H9 (cell line): ENCODE measurements around the gene MOG. TPM values are rescaled to one million over a fixed set of nuclear protein-coding genes. Genes with fewer than 3 reads are reported as not detected.

ENCODE experiments used
- DNase-seq: peaks from one replicate; pipeline ENCODE4 v3.0.0-alpha.2; 2017
- H2AFZ ChIP-seq: one replicate; pipeline ENCODE4 v1.6.1; 2013; ENCODE audit warnings: mild to moderate bottlenecking, low read length, control low read depth, moderate library complexity
- H2AK5ac ChIP-seq: 2 replicates; pipeline ENCODE4 v1.6.1; 2013; ENCODE audit warnings: low read length, control low read depth, mixed read lengths; ENCODE audit not compliant: insufficient read length
- H2BK120ac ChIP-seq: one replicate; pipeline ENCODE4 v1.6.1; 2013; ENCODE audit warnings: low read depth, mild to moderate bottlenecking, low read length, control low read depth, inconsistent platforms; ENCODE audit not compliant: poor library complexity, severe bottlenecking
- H2BK12ac ChIP-seq: 2 replicates; pipeline ENCODE4 v1.6.1; 2013; ENCODE audit warnings: low read length, control low read depth, mixed read lengths, low read depth; ENCODE audit not compliant: insufficient read length
- H2BK15ac ChIP-seq: 2 replicates; pipeline ENCODE4 v1.6.1; 2013; ENCODE audit warnings: low read depth, low read length, control low read depth
- H2BK20ac ChIP-seq: one replicate; pipeline ENCODE4 v1.6.1; 2013; ENCODE audit warnings: low read depth, mild to moderate bottlenecking, low read length, control low read depth, inconsistent platforms; ENCODE audit not compliant: poor library complexity, severe bottlenecking
- H2BK5ac ChIP-seq: 2 replicates; pipeline ENCODE4 v1.6.1; 2013; ENCODE audit warnings: low read length, control low read depth, mixed read lengths; ENCODE audit not compliant: insufficient read length
- H3K14ac ChIP-seq: 2 replicates; pipeline ENCODE4 v1.6.1; 2013; ENCODE audit warnings: low read length, control low read depth; ENCODE audit not compliant: insufficient read depth
- H3K18ac ChIP-seq: 2 replicates; pipeline ENCODE4 v1.6.1; 2013; ENCODE audit warnings: low read depth, mild to moderate bottlenecking, mixed read lengths, low read length, control low read depth; ENCODE audit not compliant: insufficient read length
- H3K23ac ChIP-seq: 2 replicates; pipeline ENCODE4 v1.6.1; 2013; ENCODE audit warnings: low read length, control low read depth, mixed read lengths, low read depth; ENCODE audit not compliant: insufficient read length
- H3K23me2 ChIP-seq: 2 replicates; pipeline ENCODE4 v1.6.1; 2013; ENCODE audit warnings: low read depth, mild to moderate bottlenecking, mixed read lengths, low read length, control low read depth; ENCODE audit not compliant: insufficient read length, poor library complexity, severe bottlenecking
- H3K27ac ChIP-seq: 2 replicates; pipeline ENCODE4 v1.5.1; 2013; ENCODE audit warnings: low read length, control low read depth, mixed read lengths, low read depth; ENCODE audit not compliant: insufficient read length
- H3K27me3 ChIP-seq: 2 replicates; pipeline ENCODE4 v1.6.1; 2013; ENCODE audit warnings: low read length, control low read depth, inconsistent platforms; ENCODE audit not compliant: insufficient read depth
- H3K4ac ChIP-seq: 2 replicates; pipeline ENCODE4 v1.6.1; 2013; ENCODE audit warnings: low read depth, mild to moderate bottlenecking, control low read depth, inconsistent platforms, low read length, moderate library complexity
- H3K4me1 ChIP-seq: 2 replicates; pipeline ENCODE4 v1.6.1; 2013; ENCODE audit warnings: low read length, control low read depth, inconsistent platforms; ENCODE audit not compliant: insufficient read depth
- H3K4me2 ChIP-seq: 2 replicates; pipeline ENCODE4 v1.6.1; 2013; ENCODE audit warnings: low read length, control low read depth, mixed read lengths; ENCODE audit not compliant: insufficient read length, insufficient read depth
- H3K56ac ChIP-seq: 2 replicates; pipeline ENCODE4 v1.6.1; 2013; ENCODE audit warnings: low read depth, mild to moderate bottlenecking, mixed read lengths, low read length, control low read depth; ENCODE audit not compliant: insufficient read length
- H3K79me1 ChIP-seq: 2 replicates; pipeline ENCODE4 v1.6.1; 2013; ENCODE audit warnings: low read depth, mild to moderate bottlenecking, moderate library complexity, low read length, control low read depth, inconsistent platforms; ENCODE audit not compliant: insufficient read depth, poor library complexity, severe bottlenecking
- H3K79me2 ChIP-seq: 2 replicates; pipeline ENCODE4 v1.6.1; 2013; ENCODE audit warnings: low read length, control low read depth, inconsistent platforms; ENCODE audit not compliant: insufficient read depth
- H3K9ac ChIP-seq: 2 replicates; pipeline ENCODE4 v1.6.1; 2013; ENCODE audit warnings: low read length, control low read depth, mixed read lengths; ENCODE audit not compliant: insufficient read length; ENCODE audit errors: extremely low read depth
- H3K9me3 ChIP-seq: one replicate; pipeline ENCODE4 v1.6.1; 2013; ENCODE audit warnings: low read depth, low read length, inconsistent platforms; ENCODE audit not compliant: control insufficient read depth
- H3T11ph ChIP-seq: one replicate; pipeline ENCODE4 v1.6.1; 2013; ENCODE audit warnings: mild to moderate bottlenecking, low read length, control low read depth, inconsistent platforms
- H4K20me1 ChIP-seq: one replicate; pipeline ENCODE4 v1.6.1; 2013; ENCODE audit not compliant: control insufficient read depth, insufficient read length, insufficient read depth
- H4K5ac ChIP-seq: 2 replicates; pipeline ENCODE4 v1.6.1; 2013; ENCODE audit warnings: low read depth, mild to moderate bottlenecking, mixed read lengths, low read length, control low read depth; ENCODE audit not compliant: insufficient read length
- H4K8ac ChIP-seq: replicated peaks from 2 replicates; pipeline ENCODE4 v1.6.1; 2013; ENCODE audit warnings: low read length, control low read depth, mixed read lengths, low read depth; ENCODE audit not compliant: insufficient read length
- H4K91ac ChIP-seq: 2 replicates; pipeline ENCODE4 v1.6.1; 2013; ENCODE audit warnings: low read depth, mild to moderate bottlenecking, moderate library complexity, mixed read lengths, low read length, control low read depth; ENCODE audit not compliant: insufficient read length
- H3K27ac Mint-ChIP-seq, 3 experiments: 2 replicates in 2 of 3; 3 replicates in 1 of 3; pipeline ENCODE4 v1.8.0; 2020 to 2021; ENCODE audit warnings: mixed read lengths in 3 of 3, mild to moderate bottlenecking in 1 of 3, moderate library complexity in 1 of 3
- H3K27me3 Mint-ChIP-seq: 2 replicates; pipeline ENCODE4 v1.8.0; 2021; ENCODE audit warnings: low read depth, mild to moderate bottlenecking, moderate library complexity, mixed read lengths
- H3K36me3 Mint-ChIP-seq, 3 experiments: 2 replicates in 2 of 3; 3 replicates in 1 of 3; pipeline ENCODE4 v1.8.0; 2020 to 2021; ENCODE audit warnings: low read depth in 3 of 3, mixed read lengths in 3 of 3; ENCODE audit not compliant: insufficient read depth in 1 of 3
- H3K4me1 Mint-ChIP-seq, 2 experiments: 2 replicates each; pipeline ENCODE4 v1.8.0; 2020; ENCODE audit warnings: mixed read lengths in 2 of 2
- H3K4me3 Mint-ChIP-seq, 2 experiments: 2 replicates in 1 of 2; 3 replicates in 1 of 2; pipeline ENCODE4 v1.8.0; 2020 to 2021; ENCODE audit warnings: mild to moderate bottlenecking in 2 of 2, mixed read lengths in 2 of 2, moderate library complexity in 1 of 2
- H3K9me3 Mint-ChIP-seq, 2 experiments: 2 replicates in 1 of 2; 3 replicates in 1 of 2; pipeline ENCODE4 v1.8.0; 2020; ENCODE audit warnings: mild to moderate bottlenecking in 2 of 2, mixed read lengths in 2 of 2, moderate library complexity in 1 of 2
- WGBS: extraction: QIAGEN DNeasy Blood & Tissue Kit; methylation state at CpG from one replicate; pipeline ENCODE4 v1.1.7; 2013; ENCODE audit warnings: missing lambda C conversion rate, low lambda C conversion rate, mixed read lengths; ENCODE audit not compliant: insufficient read length; ENCODE audit errors: extremely low coverage; 5-methylcytosine and 5-hydroxymethylcytosine counted together
- total RNA-seq: library from RNA; stranded (reverse); gene quantifications from 2 replicates; pipeline ENCODE4 v1.2.1, GENCODE V29; 2021
- TF ChIP-seq, protein P1 (sequence below): fragments of 200-600 bp; sonication (generic); conservative IDR thresholded peaks from 3 replicates; pipeline ENCODE4 v1.8.0; 2021; ENCODE audit warnings: antibody characterized with exemption, mild to moderate bottlenecking

The MOG gene
- total RNA-seq, 1 experiment from 2014 or later = 0.55 TPM

GRCh38 chr6:29720863-29721262, 64.0 kb downstream of the MOG start:
- Histone ChIP-seq H3K9ac (no peak overlapping the region), H3K23ac (no peak overlapping the region), H2BK120ac (no peak overlapping the region), H3K4ac (no peak overlapping the region), H2BK5ac (no peak overlapping the region), H3K27ac (no peak overlapping the region), H4K20me1 (no peaks in the 10 kb centered on the region), H3K18ac (no peak overlapping the region), H3K79me2 (no peaks in the 10 kb centered on the region), H4K91ac (no peak overlapping the region), H3K79me1 (no peaks in the 10 kb centered on the region), H2BK15ac (no peak overlapping the region), H3K23me2 (peaks cover 4% of the 10 kb centered on the region), H2AFZ (no peak overlapping the region), H2BK12ac (no peak overlapping the region), H4K5ac (no peak overlapping the region), H2BK20ac (no peak overlapping the region), H3T11ph (no peak overlapping the region), H3K4me1 (no peaks in the 10 kb centered on the region; the same call in 1 of the 2 replicates), H4K8ac (no peak overlapping the region), H3K14ac (no peak overlapping the region), H2AK5ac (no peak overlapping the region), H3K4me2 (no peak overlapping the region), H3K56ac (no peak overlapping the region), H3K27me3 (peaks cover 9% of the 10 kb centered on the region; the same call in 1 of the 2 replicates), H3K9me3 (no peaks in the 10 kb centered on the region)
- peak; percentile 71 for DNase-seq
- H3K36me3 Mint-ChIP-seq = peaks cover 0 to 3% (median 2%) of the 10 kb centered on the region in 3 experiments; a peak in 3 of 7 replicates
- no peak overlapping the region for H3K4me3 Mint-ChIP-seq
- peaks cover 6 to 13% of the 10 kb centered on the region in 2 experiments for H3K4me1 Mint-ChIP-seq
- no peaks in the 10 kb centered on the region for H3K9me3 Mint-ChIP-seq
- H3K27me3 Mint-ChIP-seq = peaks cover 51% of the 10 kb centered on the region
- TF ChIP-seq, protein P1, sequence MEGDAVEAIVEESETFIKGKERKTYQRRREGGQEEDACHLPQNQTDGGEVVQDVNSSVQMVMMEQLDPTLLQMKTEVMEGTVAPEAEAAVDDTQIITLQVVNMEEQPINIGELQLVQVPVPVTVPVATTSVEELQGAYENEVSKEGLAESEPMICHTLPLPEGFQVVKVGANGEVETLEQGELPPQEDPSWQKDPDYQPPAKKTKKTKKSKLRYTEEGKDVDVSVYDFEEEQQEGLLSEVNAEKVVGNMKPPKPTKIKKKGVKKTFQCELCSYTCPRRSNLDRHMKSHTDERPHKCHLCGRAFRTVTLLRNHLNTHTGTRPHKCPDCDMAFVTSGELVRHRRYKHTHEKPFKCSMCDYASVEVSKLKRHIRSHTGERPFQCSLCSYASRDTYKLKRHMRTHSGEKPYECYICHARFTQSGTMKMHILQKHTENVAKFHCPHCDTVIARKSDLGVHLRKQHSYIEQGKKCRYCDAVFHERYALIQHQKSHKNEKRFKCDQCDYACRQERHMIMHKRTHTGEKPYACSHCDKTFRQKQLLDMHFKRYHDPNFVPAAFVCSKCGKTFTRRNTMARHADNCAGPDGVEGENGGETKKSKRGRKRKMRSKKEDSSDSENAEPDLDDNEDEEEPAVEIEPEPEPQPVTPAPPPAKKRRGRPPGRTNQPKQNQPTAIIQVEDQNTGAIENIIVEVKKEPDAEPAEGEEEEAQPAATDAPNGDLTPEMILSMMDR = peak; percentile 60
- H3K27ac Mint-ChIP-seq = no peak overlapping the region
- no CpG with 5 or more reads among the region's 2 CpGs for WGBS

Other genes with a start within 250 kb of the MOG start
- not detected in 2 replicates for gene OR12D1, start 242.2 kb upstream of the MOG start, total RNA-seq
- gene OR10C1, start 217.8 kb upstream of the MOG start, total RNA-seq = not detected in 2 replicates
- gene OR11A1, start 200.0 kb upstream of the MOG start, total RNA-seq = not detected in 2 replicates
- not detected in 2 replicates for gene OR2H1, start 199.9 kb upstream of the MOG start, total RNA-seq
- gene MAS1L, start 169.1 kb upstream of the MOG start, total RNA-seq = not detected in 2 replicates
- gene UBD, start 97.4 kb upstream of the MOG start, total RNA-seq = not detected in 2 replicates
- gene OR2H2, start 72.0 kb upstream of the MOG start, total RNA-seq = not detected in 2 replicates
- 132 and 146 TPM in 2 replicates for gene GABBR1, start 23.9 kb upstream of the MOG start, total RNA-seq
- 1.4 and 1.7 TPM in 2 replicates for gene ZFP57, start 24.1 kb downstream of the MOG start, total RNA-seq
- 7.0 and 7.4 TPM in 2 replicates for gene HLA-F, start 66.3 kb downstream of the MOG start, total RNA-seq
- gene HLA-G, start 170.7 kb downstream of the MOG start, total RNA-seq = 2.7 and 2.9 TPM in 2 replicates